22Rv1 (cell line): ENCODE results near the gene DMWD.

ENCODE experiments used
- CTCF ChIP-seq: fragments of 450-650 bp; IDR thresholded peaks from 2 replicates; pipeline ENCODE4 v1.5.1; 2017; ENCODE audit warnings: mild to moderate bottlenecking
- ZFX ChIP-seq: fragments of 450-650 bp; IDR thresholded peaks from 2 replicates; pipeline ENCODE4 v1.6.1; 2017; ENCODE audit warnings: antibody characterized with exemption, borderline replicate concordance

GRCh38 chr19:45781214-45782161 lies 11.2 kb downstream of the DMWD start:
- TF ChIP-seq CTCF, result no peak
- no peak for TF ChIP-seq ZFX
